ENCODE data around the gene ORAI3.

The ORAI3 gene

DNA sequence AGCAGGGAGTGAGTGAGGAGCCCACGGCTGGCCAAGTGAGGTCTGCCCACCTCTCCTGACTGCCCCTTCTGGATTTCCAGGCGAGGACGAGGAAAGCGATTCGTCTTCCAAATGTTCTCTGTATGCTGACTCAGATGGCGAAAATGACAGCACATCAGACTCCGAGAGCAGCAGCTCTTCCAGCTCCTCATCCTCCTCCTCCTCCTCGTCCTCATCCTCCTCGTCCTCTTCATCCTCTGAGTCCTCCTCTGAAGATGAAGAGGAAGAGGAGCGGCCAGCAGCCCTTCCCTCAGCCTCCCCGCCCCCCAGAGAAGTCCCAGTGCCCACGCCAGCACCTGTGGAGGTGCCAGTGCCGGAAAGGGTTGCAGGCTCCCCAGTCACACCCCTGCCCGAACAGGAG, 22.4 kb downstream of the ORAI3 start:
- TF ChIP-seq FOXP2 (optimal IDR thresholded peaks at IDR 0.05; ENCODE audit: borderline replicate concordance, extremely low read depth, extremely low read length, insufficient read depth): no peak
- TF ChIP-seq SIN3A (IDR thresholded peaks at IDR 0.05; ENCODE audit: borderline replicate concordance, insufficient read depth, low read length): no peak
- TF ChIP-seq, protein P1, sequence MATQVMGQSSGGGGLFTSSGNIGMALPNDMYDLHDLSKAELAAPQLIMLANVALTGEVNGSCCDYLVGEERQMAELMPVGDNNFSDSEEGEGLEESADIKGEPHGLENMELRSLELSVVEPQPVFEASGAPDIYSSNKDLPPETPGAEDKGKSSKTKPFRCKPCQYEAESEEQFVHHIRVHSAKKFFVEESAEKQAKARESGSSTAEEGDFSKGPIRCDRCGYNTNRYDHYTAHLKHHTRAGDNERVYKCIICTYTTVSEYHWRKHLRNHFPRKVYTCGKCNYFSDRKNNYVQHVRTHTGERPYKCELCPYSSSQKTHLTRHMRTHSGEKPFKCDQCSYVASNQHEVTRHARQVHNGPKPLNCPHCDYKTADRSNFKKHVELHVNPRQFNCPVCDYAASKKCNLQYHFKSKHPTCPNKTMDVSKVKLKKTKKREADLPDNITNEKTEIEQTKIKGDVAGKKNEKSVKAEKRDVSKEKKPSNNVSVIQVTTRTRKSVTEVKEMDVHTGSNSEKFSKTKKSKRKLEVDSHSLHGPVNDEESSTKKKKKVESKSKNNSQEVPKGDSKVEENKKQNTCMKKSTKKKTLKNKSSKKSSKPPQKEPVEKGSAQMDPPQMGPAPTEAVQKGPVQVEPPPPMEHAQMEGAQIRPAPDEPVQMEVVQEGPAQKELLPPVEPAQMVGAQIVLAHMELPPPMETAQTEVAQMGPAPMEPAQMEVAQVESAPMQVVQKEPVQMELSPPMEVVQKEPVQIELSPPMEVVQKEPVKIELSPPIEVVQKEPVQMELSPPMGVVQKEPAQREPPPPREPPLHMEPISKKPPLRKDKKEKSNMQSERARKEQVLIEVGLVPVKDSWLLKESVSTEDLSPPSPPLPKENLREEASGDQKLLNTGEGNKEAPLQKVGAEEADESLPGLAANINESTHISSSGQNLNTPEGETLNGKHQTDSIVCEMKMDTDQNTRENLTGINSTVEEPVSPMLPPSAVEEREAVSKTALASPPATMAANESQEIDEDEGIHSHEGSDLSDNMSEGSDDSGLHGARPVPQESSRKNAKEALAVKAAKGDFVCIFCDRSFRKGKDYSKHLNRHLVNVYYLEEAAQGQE (IDR thresholded peaks at IDR 0.05; ENCODE audit: insufficient read depth in 1 of 2, low read depth in 2 of 2, low read length in 2 of 2): no peak
- TF ChIP-seq TAF1 (IDR thresholded peaks at IDR 0.05; ENCODE audit: borderline replicate concordance, insufficient read depth, low read length): no peak
- TF ChIP-seq POLR2AphosphoS5 (IDR thresholded peaks at IDR 0.05; ENCODE audit: low read depth, low read length): no peak

DNA sequence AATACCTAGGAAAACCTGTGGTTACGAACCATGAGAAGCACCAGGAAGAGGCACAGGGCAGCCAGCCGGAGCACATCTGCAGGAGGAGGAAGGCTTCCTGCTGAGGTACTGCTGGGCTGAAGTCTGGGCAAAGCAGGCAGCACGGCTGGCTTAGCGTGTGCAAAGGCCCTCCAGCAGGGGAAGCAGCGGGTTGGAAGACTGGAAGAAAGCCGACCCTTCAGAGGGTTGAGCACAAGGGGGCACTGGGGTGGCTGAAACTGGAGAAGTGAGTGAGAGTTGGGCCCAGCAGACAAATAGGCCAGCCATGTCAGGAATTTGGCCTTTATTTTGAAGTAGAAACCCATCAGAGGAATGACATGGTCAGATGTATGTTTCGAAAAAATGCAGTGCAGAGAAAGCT, 24.0 kb downstream of the ORAI3 start:
- TF ChIP-seq POLR2AphosphoS5 (IDR thresholded peaks at IDR 0.05; ENCODE audit: low read depth, low read length) (no peak), SIN3A (IDR thresholded peaks at IDR 0.05; ENCODE audit: borderline replicate concordance, insufficient read depth, low read length) (no peak), TAF1 (IDR thresholded peaks at IDR 0.05; ENCODE audit: borderline replicate concordance, insufficient read depth, low read length) (no peak), FOXP2 (optimal IDR thresholded peaks at IDR 0.05; ENCODE audit: borderline replicate concordance, extremely low read depth, extremely low read length, insufficient read depth) (no peak)
- TF ChIP-seq, protein P1 (IDR thresholded peaks at IDR 0.05; ENCODE audit: insufficient read depth in 1 of 2, low read depth in 2 of 2, low read length in 2 of 2): no peak

DNA sequence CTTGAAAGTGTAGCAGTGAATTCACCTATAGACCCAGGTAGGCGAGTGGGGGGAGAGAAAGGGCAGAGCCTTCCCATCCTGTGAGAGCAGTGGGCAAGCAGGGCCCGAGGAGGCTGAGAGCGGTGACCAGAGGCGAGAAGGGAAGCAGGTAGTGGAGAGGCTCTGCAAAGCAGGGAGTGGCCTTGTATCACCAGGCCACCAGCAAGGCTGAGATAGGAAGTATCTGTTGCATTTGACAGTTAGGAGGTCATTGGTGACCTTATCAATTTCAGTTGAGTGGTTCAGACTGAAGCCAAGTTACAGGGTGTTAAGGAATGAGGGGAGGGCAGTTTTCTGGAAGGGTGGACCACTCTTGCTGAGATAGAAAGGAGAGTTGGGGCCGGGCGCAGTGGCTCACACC, 25.5 kb downstream of the ORAI3 start:
- TF ChIP-seq FOXP2 (optimal IDR thresholded peaks at IDR 0.05; ENCODE audit: borderline replicate concordance, extremely low read depth, extremely low read length, insufficient read depth) (no peak), POLR2AphosphoS5 (IDR thresholded peaks at IDR 0.05; ENCODE audit: low read depth, low read length) (no peak), SIN3A (IDR thresholded peaks at IDR 0.05; ENCODE audit: borderline replicate concordance, insufficient read depth, low read length) (no peak), TAF1 (IDR thresholded peaks at IDR 0.05; ENCODE audit: borderline replicate concordance, insufficient read depth, low read length) (no peak)
- TF ChIP-seq, protein P1 (IDR thresholded peaks at IDR 0.05; ENCODE audit: insufficient read depth in 1 of 2, low read depth in 2 of 2, low read length in 2 of 2): no peak

DNA sequence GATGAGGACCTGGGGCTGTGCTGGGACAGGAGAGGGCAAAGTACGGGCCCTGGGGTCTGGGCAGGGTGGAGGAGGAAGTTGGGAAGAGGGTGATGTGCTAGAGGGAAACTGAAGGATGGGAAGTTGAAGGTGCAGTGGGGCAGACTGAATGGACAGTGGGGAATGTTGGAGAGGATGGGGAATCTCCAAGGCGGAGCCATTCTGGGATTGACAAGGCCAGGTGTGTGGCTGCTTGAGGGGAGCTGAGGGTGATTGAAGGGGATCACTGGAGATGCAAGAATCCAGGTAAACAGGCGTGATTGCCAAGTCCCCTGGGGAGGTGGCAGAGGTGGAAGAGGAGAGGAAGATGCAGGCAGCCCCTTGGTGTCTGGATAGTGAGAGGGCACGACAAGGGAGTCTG, 27.6 kb downstream of the ORAI3 start:
- no peak for TF ChIP-seq POLR2AphosphoS5 (IDR thresholded peaks at IDR 0.05; ENCODE audit: low read depth, low read length)
- no peak for TF ChIP-seq FOXP2 (optimal IDR thresholded peaks at IDR 0.05; ENCODE audit: borderline replicate concordance, extremely low read depth, extremely low read length, insufficient read depth)
- no peak for TF ChIP-seq SIN3A (IDR thresholded peaks at IDR 0.05; ENCODE audit: borderline replicate concordance, insufficient read depth, low read length)
- TF ChIP-seq TAF1 (IDR thresholded peaks at IDR 0.05; ENCODE audit: borderline replicate concordance, insufficient read depth, low read length): no peak
- TF ChIP-seq, protein P1 (IDR thresholded peaks at IDR 0.05; ENCODE audit: insufficient read depth in 1 of 2, low read depth in 2 of 2, low read length in 2 of 2): no peak

DNA sequence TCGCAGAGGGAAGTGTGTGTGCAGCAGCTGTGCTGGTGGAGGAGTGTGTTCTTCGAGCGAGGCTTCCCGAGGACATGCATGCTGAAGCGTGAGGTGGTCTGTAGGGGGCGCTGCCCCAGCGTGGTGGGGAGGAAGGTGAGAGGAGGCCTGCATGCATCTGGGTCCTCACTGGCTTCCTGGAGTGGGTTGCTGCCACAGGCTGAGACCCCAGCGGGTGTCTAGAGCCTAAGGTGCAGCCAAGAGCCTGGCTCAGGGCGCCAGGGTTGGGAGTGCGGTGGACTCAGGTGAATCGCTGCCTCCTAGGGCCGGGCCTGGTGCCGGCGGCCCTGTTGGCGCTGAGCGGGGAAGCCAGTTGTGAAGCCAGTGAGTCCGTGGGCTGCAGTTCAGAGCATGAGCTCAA, 28.6 kb downstream of the ORAI3 start:
- TF ChIP-seq TAF1 (IDR thresholded peaks at IDR 0.05; ENCODE audit: borderline replicate concordance, insufficient read depth, low read length) (no peak), SIN3A (IDR thresholded peaks at IDR 0.05; ENCODE audit: borderline replicate concordance, insufficient read depth, low read length) (no peak), POLR2AphosphoS5 (IDR thresholded peaks at IDR 0.05; ENCODE audit: low read depth, low read length) (no peak), FOXP2 (optimal IDR thresholded peaks at IDR 0.05; ENCODE audit: borderline replicate concordance, extremely low read depth, extremely low read length, insufficient read depth) (no peak)
- TF ChIP-seq, protein P1 (IDR thresholded peaks at IDR 0.05; ENCODE audit: insufficient read depth in 1 of 2, low read depth in 2 of 2, low read length in 2 of 2): no peak

Measured in PFSK-1 (cell line).